Activated CD4-positive, alpha-beta memory T cell treated with anti-CD3 and anti-CD28 coated beads for 36 hours (primary cell): ENCODE results near the gene KNDC1. TPM values are rescaled to one million over a fixed set of nuclear protein-coding genes. Genes with fewer than 3 reads are reported as not detected.
"Not testable (repeated sequence)": the region's sequence is repeated elsewhere in the genome, so short reads cannot be mapped to it uniquely, and the experiment has no call there.

Experiments used
- CTCF ChIA-PET: fragments of 350-600 bp; sonication (Branson Sonifier 250); formaldehyde crosslinking; loops from one replicate; lab custom pipeline; 2021; ENCODE audit warnings: antibody characterized with exemption, inconsistent platforms; lab: Charles Lee
- POLR2A ChIA-PET: fragments of 350-600 bp; sonication (Branson Sonifier 250); formaldehyde crosslinking; loops from one replicate; lab custom pipeline; 2021; ENCODE audit warnings: antibody characterized with exemption; lab: Charles Lee
- DNase-seq: peaks from one replicate; pipeline ENCODE4 v3.0.0-alpha.2; 2020
- H3K27ac Mint-ChIP-seq: one replicate; pipeline ENCODE4 v1.8.0; 2021; ENCODE audit warnings: mixed read lengths
- H3K27me3 Mint-ChIP-seq: one replicate; pipeline ENCODE4 v1.8.0; 2021; ENCODE audit warnings: mixed read lengths
- H3K36me3 Mint-ChIP-seq: one replicate; pipeline ENCODE4 v1.8.0; 2021; ENCODE audit warnings: mixed read lengths
- H3K4me1 Mint-ChIP-seq: one replicate; pipeline ENCODE4 v1.8.0; 2021; ENCODE audit warnings: low read depth, mixed read lengths
- H3K4me3 Mint-ChIP-seq: one replicate; pipeline ENCODE4 v1.8.0; 2021; ENCODE audit warnings: mild to moderate bottlenecking, mixed read lengths
- H3K9me3 Mint-ChIP-seq: one replicate; pipeline ENCODE4 v1.8.0; 2021; ENCODE audit warnings: mixed read lengths
- intact Hi-C: fragments of 100-400 bp; cut with micrococcal nuclease; formaldehyde crosslinking; loops from one replicate; pipeline ENCODE4 v1.15.1; 2023
- total RNA-seq, 2 experiments: library from RNA; stranded (reverse); gene quantifications; one replicate each; pipeline ENCODE4 v1.2.3, GENCODE V29; 2021

Gene KNDC1
- total RNA-seq, 2 experiments from 2014 or later = 0.17 to 0.70 TPM

GRCh38 chr10:133213641-133214467 lies 53.8 kb downstream of the KNDC1 start:
- Mint-ChIP-seq H3K36me3 (no peaks in the 10 kb centered on the region), H3K4me3 (no peak overlapping the region), H3K4me1 (peaks cover 4% of the 10 kb centered on the region), H3K9me3 (no peaks in the 10 kb centered on the region), H3K27me3 (no peaks in the 10 kb centered on the region), H3K27ac (no peak overlapping the region)
- ChIA-PET POLR2A (no interaction called here), CTCF (interaction anchor here (1.0 kb wide), 1 partner anchor 70 kb away, joined by 3 read pairs; no protein-coding TSS in a partner anchor)
- intact Hi-C loops = no loop called here
- DNase-seq = no peak

- intact Hi-C loops = no loop called here
- H3K4me3 Mint-ChIP-seq = no peak overlapping the region
- no peaks in the 10 kb centered on the region for H3K9me3 Mint-ChIP-seq
- ChIA-PET POLR2A (no interaction called here), CTCF (no interaction called here)
- no peak for DNase-seq
- no peaks in the 10 kb centered on the region for H3K36me3 Mint-ChIP-seq
- peaks cover 4% of the 10 kb centered on the region for H3K4me1 Mint-ChIP-seq
- H3K27ac Mint-ChIP-seq = no peak overlapping the region
- H3K27me3 Mint-ChIP-seq = no peaks in the 10 kb centered on the region
Measured at GRCh38 chr10:133214468-133215410, 54.7 kb downstream of the KNDC1 start.

GRCh38 chr10:133215586-133215985 lies 55.6 kb downstream of the KNDC1 start:
- H3K9me3 Mint-ChIP-seq = no peaks in the 10 kb centered on the region
- intact Hi-C loops = no loop called here
- no peak for DNase-seq
- no peaks in the 10 kb centered on the region for H3K36me3 Mint-ChIP-seq
- H3K4me1 Mint-ChIP-seq = peaks cover under 1% of the 10 kb centered on the region
- H3K27me3 Mint-ChIP-seq = no peaks in the 10 kb centered on the region
- no peak overlapping the region for H3K4me3 Mint-ChIP-seq
- H3K27ac Mint-ChIP-seq = no peak overlapping the region
- ChIA-PET CTCF (no interaction called here), POLR2A (no interaction called here)

GRCh38 chr10:133216776-133217175 lies 56.8 kb downstream of the KNDC1 start:
- ChIA-PET CTCF (no interaction called here), POLR2A (no interaction called here)
- DNase-seq = no peak
- Mint-ChIP-seq H3K27ac (no peak overlapping the region), H3K36me3 (no peaks in the 10 kb centered on the region), H3K4me1 (no peaks in the 10 kb centered on the region), H3K4me3 (no peak overlapping the region), H3K9me3 (no peaks in the 10 kb centered on the region), H3K27me3 (peaks cover 5% of the 10 kb centered on the region)
- intact Hi-C loops = no loop called here

- no peak overlapping the region for H3K4me3 Mint-ChIP-seq
- ChIA-PET POLR2A (no interaction called here), CTCF (no interaction called here)
- no peak for DNase-seq
- peaks cover 5% of the 10 kb centered on the region for H3K27me3 Mint-ChIP-seq
- intact Hi-C loops = no loop called here
- H3K9me3 Mint-ChIP-seq = no peaks in the 10 kb centered on the region
- no peak overlapping the region for H3K27ac Mint-ChIP-seq
- H3K36me3 Mint-ChIP-seq = no peaks in the 10 kb centered on the region
- H3K4me1 Mint-ChIP-seq = no peaks in the 10 kb centered on the region
Measured at GRCh38 chr10:133217800-133218589, 58.0 kb downstream of the KNDC1 start.

- Mint-ChIP-seq H3K27ac (no peak overlapping the region), H3K4me1 (no peaks in the 10 kb centered on the region), H3K4me3 (no peak overlapping the region), H3K9me3 (no peaks in the 10 kb centered on the region), H3K36me3 (no peaks in the 10 kb centered on the region), H3K27me3 (peaks cover 6% of the 10 kb centered on the region)
- no peak for DNase-seq
- CTCF ChIA-PET = no interaction called here
- intact Hi-C loops = no loop called here
- POLR2A ChIA-PET = no interaction called here
Measured at GRCh38 chr10:133218891-133219290, 58.9 kb downstream of the KNDC1 start.

- POLR2A ChIA-PET = no interaction called here
- CTCF ChIA-PET = no interaction called here
- no peak overlapping the region for H3K27ac Mint-ChIP-seq
- no peak overlapping the region for H3K4me3 Mint-ChIP-seq
- intact Hi-C loops = no loop called here
- no peaks in the 10 kb centered on the region for H3K36me3 Mint-ChIP-seq
- peaks cover 10% of the 10 kb centered on the region for H3K27me3 Mint-ChIP-seq
- no peak for DNase-seq
- H3K9me3 Mint-ChIP-seq = no peaks in the 10 kb centered on the region
- no peaks in the 10 kb centered on the region for H3K4me1 Mint-ChIP-seq
Measured at GRCh38 chr10:133219782-133220181, 59.8 kb downstream of the KNDC1 start.

- intact Hi-C loops = no loop called here
- H3K27me3 Mint-ChIP-seq = peaks cover 15% of the 10 kb centered on the region
- POLR2A ChIA-PET = no interaction called here
- H3K4me3 Mint-ChIP-seq = no peak overlapping the region
- CTCF ChIA-PET = no interaction called here
- no peak for DNase-seq
- no peaks in the 10 kb centered on the region for H3K36me3 Mint-ChIP-seq
- H3K9me3 Mint-ChIP-seq = no peaks in the 10 kb centered on the region
- H3K4me1 Mint-ChIP-seq = peaks cover 11% of the 10 kb centered on the region
- H3K27ac Mint-ChIP-seq = no peak overlapping the region
Measured at GRCh38 chr10:133221331-133221730, 61.3 kb downstream of the KNDC1 start.

GRCh38 chr10:133221756-133222155 lies 61.7 kb downstream of the KNDC1 start:
- H3K4me3 Mint-ChIP-seq, H3K36me3 Mint-ChIP-seq, H3K9me3 Mint-ChIP-seq, intact Hi-C loops, CTCF ChIA-PET, POLR2A ChIA-PET, H3K27ac Mint-ChIP-seq, DNase-seq: not testable (repeated sequence)
- Mint-ChIP-seq H3K4me1 (peaks cover 15% of the 10 kb centered on the region), H3K27me3 (peaks cover 19% of the 10 kb centered on the region)

GRCh38 chr10:133224076-133224475 lies 64.1 kb downstream of the KNDC1 start:
- Mint-ChIP-seq H3K4me1 (peaks cover 20% of the 10 kb centered on the region), H3K27me3 (peaks cover 36% of the 10 kb centered on the region), H3K27ac (no peak overlapping the region), H3K9me3 (no peaks in the 10 kb centered on the region), H3K4me3 (no peak overlapping the region), H3K36me3 (no peaks in the 10 kb centered on the region)
- CTCF ChIA-PET = interaction anchor here (3.6 kb wide), 1 partner anchor 80 kb away, joined by 17 read pairs; no protein-coding TSS in a partner anchor
- no peak for DNase-seq
- intact Hi-C loops = no loop called here
- POLR2A ChIA-PET = no interaction called here

- Mint-ChIP-seq H3K4me1 (peaks cover 23% of the 10 kb centered on the region), H3K27ac (no peak overlapping the region), H3K9me3 (no peaks in the 10 kb centered on the region), H3K36me3 (no peaks in the 10 kb centered on the region), H3K4me3 (no peak overlapping the region), H3K27me3 (peaks cover 41% of the 10 kb centered on the region)
- no peak for DNase-seq
- intact Hi-C loops = no loop called here
- ChIA-PET POLR2A (interaction anchor here (0.9 kb wide), 1 partner anchor 38 kb away, joined by 4 read pairs; no protein-coding TSS in a partner anchor), CTCF (interaction anchor here (0.6 to 3.6 kb wide), 4 partner anchors 33 to 83 kb away, joined by 3 to 17 read pairs (median 4); no protein-coding TSS in a partner anchor)
Measured at GRCh38 chr10:133224756-133225372, 64.8 kb downstream of the KNDC1 start.
